ENCODE data around the gene NECTIN4. TPM values are rescaled to one million over a fixed set of nuclear protein-coding genes. Genes with fewer than 3 reads are reported as not detected.
A peak's percentile ranks its signal among the peaks of the same experiment; 100 is the strongest.

The NECTIN4 gene
- total RNA-seq, 4 donors from 2014 or later = 0.54 to 2.5 (median 1.6) TPM

GRCh38 chr1:161021165-161021969 is 68.0 kb downstream of the NECTIN4 start:
- Histone ChIP-seq H3K36me3 (no peaks in the 10 kb centered on the region), H3K27me3 (no peaks in the 10 kb centered on the region), H3K4me3 (peak overlapping the region; percentile 46 to 81 (median 62)), H3K4me1 (peaks cover 0 to 28% (median 3%) of the 10 kb centered on the region in 4 donors), H3K9me3 (no peaks in the 10 kb centered on the region), H3K27ac (peak overlapping the region; percentile 74 to 91 (median 88))
- peak; percentile 92 to 99 (median 98) for DNase-seq
- TF ChIP-seq CTCF (IDR thresholded peaks at IDR 0.05) (peak in 1 of 6 experiments; percentile 7), POLR2A (IDR thresholded peaks at IDR 0.05) (peak; percentile 94 to 95)

Small RNA genes within 50 kb of the gene (small RNA-seq; reads per million reads assigned to genes)
- 0 reads per million in 2 donors for gene AL591806.2

Other genes starting within 250 kb of the NECTIN4 start
- 1 to 10 TPM in 2 of 4 donors, under 1 TPM in 1, not detected in 1; 0.80 to 2.8 (median 1.3) TPM for gene CD244, start 226.7 kb downstream of the NECTIN4 start, total RNA-seq
- 10 to 100 TPM; 14.4 to 45.0 (median 24.5) TPM for gene ITLN1, start 204.4 kb downstream of the NECTIN4 start, total RNA-seq
- 10 to 100 TPM; 37.0 to 76.7 (median 54.1) TPM for gene ITLN2, start 134.7 kb downstream of the NECTIN4 start, total RNA-seq
- gene F11R, start 68.4 kb downstream of the NECTIN4 start, total RNA-seq = 100 to 1,000 TPM in 3 of 4 donors, 10 to 100 TPM in 1; 28.9 to 138 (median 110) TPM
- gene TSTD1, start 50.6 kb downstream of the NECTIN4 start, total RNA-seq = 100 to 1,000 TPM in 1 of 4 donors, 10 to 100 TPM in 3; 33.0 to 152 (median 78.8) TPM
- 100 to 1,000 TPM in 1 of 4 donors, 10 to 100 TPM in 3; 72.0 to 119 (median 98.2) TPM for gene USF1, start 43.6 kb downstream of the NECTIN4 start, total RNA-seq
- gene ARHGAP30, start 19.7 kb downstream of the NECTIN4 start, total RNA-seq = 10 to 100 TPM in 1 of 4 donors, 1 to 10 TPM in 3; 5.1 to 31.4 (median 6.7) TPM
- 1 to 10 TPM in 3 of 4 donors, not detected in 1; 2.1 to 4.8 (median 2.4) TPM for gene KLHDC9, start 8.8 kb upstream of the NECTIN4 start, total RNA-seq
- 10 to 100 TPM; 11.6 to 68.5 (median 15.2) TPM for gene PFDN2, start 28.5 kb upstream of the NECTIN4 start, total RNA-seq
- gene NIT1, start 28.5 kb upstream of the NECTIN4 start, total RNA-seq = 100 to 1,000 TPM in 3 of 4 donors, 10 to 100 TPM in 1; 54.5 to 148 (median 120) TPM
- 10 to 100 TPM; 23.0 to 48.7 (median 31.4) TPM for gene DEDD, start 43.1 kb upstream of the NECTIN4 start, total RNA-seq
- 10 to 100 TPM; 36.9 to 82.5 (median 61.7) TPM for gene UFC1, start 64.4 kb upstream of the NECTIN4 start, total RNA-seq
- gene USP21, start 69.9 kb upstream of the NECTIN4 start, total RNA-seq = 10 to 100 TPM; 11.6 to 52.8 (median 39.0) TPM
- gene PPOX, start 76.9 kb upstream of the NECTIN4 start, total RNA-seq = 10 to 100 TPM in 3 of 4 donors, 1 to 10 TPM in 1; 9.5 to 38.0 (median 20.9) TPM
- 10 to 100 TPM; 25.2 to 34.1 (median 29.4) TPM for gene B4GALT3, start 87.9 kb upstream of the NECTIN4 start, total RNA-seq
- gene ADAMTS4, start 109.5 kb upstream of the NECTIN4 start, total RNA-seq = 10 to 100 TPM in 1 of 4 donors, 1 to 10 TPM in 2, under 1 TPM in 1; 0.18 to 65.2 (median 1.9) TPM
- 100 to 1,000 TPM; 157 to 192 (median 176) TPM for gene NDUFS2, start 112.8 kb upstream of the NECTIN4 start, total RNA-seq
- 10 to 100 TPM in 2 of 4 donors, 1 to 10 TPM in 1, not detected in 1; 5.1 to 33.8 (median 11.9) TPM for gene FCER1G, start 125.7 kb upstream of the NECTIN4 start, total RNA-seq
- gene APOA2, start 134.1 kb upstream of the NECTIN4 start, total RNA-seq = not detected
- gene TOMM40L, start 136.5 kb upstream of the NECTIN4 start, total RNA-seq = 10 to 100 TPM in 3 of 4 donors, 1 to 10 TPM in 1; 8.3 to 32.2 (median 24.9) TPM
- 1 to 10 TPM in 1 of 4 donors, not detected in 3; 3.2 TPM for gene NR1I3, start 148.6 kb upstream of the NECTIN4 start, total RNA-seq
- not detected for gene PCP4L1, start 169.2 kb upstream of the NECTIN4 start, total RNA-seq
- 1 to 10 TPM in 3 of 4 donors, not detected in 1; 1.5 to 3.3 (median 2.3) TPM for gene MPZ, start 220.4 kb upstream of the NECTIN4 start, total RNA-seq
- gene SDHC, start 224.8 kb upstream of the NECTIN4 start, total RNA-seq = 10 to 100 TPM; 33.3 to 85.5 (median 60.6) TPM